ENCODE measurements around the gene TNS3. TPM values are rescaled to one million over a fixed set of nuclear protein-coding genes. Genes with fewer than 3 reads are reported as not detected.

Gene TNS3
- total RNA-seq, 3 donors from 2014 or later: 69.1 to 98.9 (median 69.9) TPM

- Histone ChIP-seq H3K36me3 (ENCODE audit: low read depth) (no peaks in the 10 kb centered on the region), H3K4me3 (no peak overlapping the region), H3K9me3 (peaks cover 3% of the 10 kb centered on the region), H3K4me1 (ENCODE audit: low read depth) (no peaks in the 10 kb centered on the region)
- no peak for TF ChIP-seq CTCF (IDR thresholded peaks at IDR 0.05)
- ATAC-seq (no peak), DNase-seq (no peak)
- intact Hi-C loops (cut with DNase I, micrococcal nuclease): no loop called here
These were observed 160.5 kb downstream of the TNS3 start for GRCh38 chr7:47421456-47421855.

- H3K4me3 ChIP-seq: no peak overlapping the region
- peaks cover 3% of the 10 kb centered on the region for H3K9me3 ChIP-seq
- intact Hi-C loops (cut with DNase I, micrococcal nuclease): no loop called here
- no peak for TF ChIP-seq CTCF (IDR thresholded peaks at IDR 0.05)
- H3K36me3 ChIP-seq (ENCODE audit: low read depth): no peaks in the 10 kb centered on the region
- DNase-seq (no peak), ATAC-seq (no peak)
- H3K4me1 ChIP-seq (ENCODE audit: low read depth): no peaks in the 10 kb centered on the region
These were observed 161.7 kb downstream of the TNS3 start for GRCh38 chr7:47420122-47420780.

GRCh38 chr7:47419471-47419870, 162.4 kb downstream of the TNS3 start:
- intact Hi-C loops (cut with DNase I, micrococcal nuclease): no loop called here
- TF ChIP-seq CTCF (IDR thresholded peaks at IDR 0.05): no peak

GRCh38 chr7:47418601-47419309, 163.2 kb downstream of the TNS3 start:
- peaks cover 3% of the 10 kb centered on the region for H3K9me3 ChIP-seq
- no peaks in the 10 kb centered on the region for H3K36me3 ChIP-seq (ENCODE audit: low read depth)
- H3K4me3 ChIP-seq: no peak overlapping the region
- intact Hi-C loops (cut with DNase I, micrococcal nuclease): no loop called here
- H3K4me1 ChIP-seq (ENCODE audit: low read depth): no peaks in the 10 kb centered on the region
- DNase-seq: no peak
- no peak for ATAC-seq
- no peak for TF ChIP-seq CTCF (IDR thresholded peaks at IDR 0.05)

More at GRCh38 chr7:47419471-47419870, 162.4 kb downstream of the TNS3 start:
- peaks cover 3% of the 10 kb centered on the region for H3K9me3 ChIP-seq
- H3K4me3 ChIP-seq: no peak overlapping the region
- no peak for ATAC-seq
- DNase-seq: no peak
- no peaks in the 10 kb centered on the region for H3K36me3 ChIP-seq (ENCODE audit: low read depth)
- no peaks in the 10 kb centered on the region for H3K4me1 ChIP-seq (ENCODE audit: low read depth)

- no peaks in the 10 kb centered on the region for H3K36me3 ChIP-seq (ENCODE audit: low read depth)
- no peak for DNase-seq
These were observed 165.1 kb downstream of the TNS3 start for GRCh38 chr7:47416492-47417480.

More at GRCh38 chr7:47416492-47417480, 165.1 kb downstream of the TNS3 start:
- no peak for TF ChIP-seq CTCF (IDR thresholded peaks at IDR 0.05)
- intact Hi-C loops (cut with DNase I, micrococcal nuclease): no loop called here
- H3K4me1 ChIP-seq (ENCODE audit: low read depth): no peaks in the 10 kb centered on the region
- peaks cover 3% of the 10 kb centered on the region for H3K9me3 ChIP-seq
- peak; percentile 27 for ATAC-seq
- H3K4me3 ChIP-seq: no peak overlapping the region

Data from mucosa of descending colon (tissue), 3 donors.